HuH-7 (cell line): Measurements from ENCODE around the gene TBXA2R.

ENCODE experiments used
- DNase-seq: peaks from one replicate; pipeline ENCODE4 v3.0.0; 2011; ENCODE audit warnings: low spot score

The TBXA2R gene

GRCh38 chr19:3619631-3620012 is 12.9 kb upstream of the TBXA2R start:
- no peak for DNase-seq

GRCh38 chr19:3618811-3619630 is 12.3 kb upstream of the TBXA2R start:
- no peak for DNase-seq

- peak; percentile 71 for DNase-seq
Measured at GRCh38 chr19:3618144-3618810, 11.6 kb upstream of the TBXA2R start.

GRCh38 chr19:3617463-3617862 is 10.8 kb upstream of the TBXA2R start:
- DNase-seq = no peak

- DNase-seq = no peak
Measured at GRCh38 chr19:3615524-3616135, 9.0 kb upstream of the TBXA2R start.

- DNase-seq = no peak
Measured at GRCh38 chr19:3614858-3615505, 8.3 kb upstream of the TBXA2R start.

- DNase-seq = no peak
Measured at GRCh38 chr19:3613818-3614661, 7.4 kb upstream of the TBXA2R start.

- no peak for DNase-seq
Measured at GRCh38 chr19:3612901-3613741, 6.4 kb upstream of the TBXA2R start.

- DNase-seq = no peak
Measured at GRCh38 chr19:3612330-3612729, 5.7 kb upstream of the TBXA2R start.

GRCh38 chr19:3611841-3612240 is 5.2 kb upstream of the TBXA2R start:
- no peak for DNase-seq

GRCh38 chr19:3610745-3611717 is 4.4 kb upstream of the TBXA2R start:
- DNase-seq = no peak

- DNase-seq = no peak
Measured at GRCh38 chr19:3609779-3610719, 3.4 kb upstream of the TBXA2R start.

GRCh38 chr19:3608750-3609322 is 2.2 kb upstream of the TBXA2R start:
- no peak for DNase-seq

GRCh38 chr19:3608079-3608641 is 1.5 kb upstream of the TBXA2R start:
- no peak for DNase-seq

- no peak for DNase-seq
Measured at GRCh38 chr19:3607303-3608078, 816 bp upstream of the TBXA2R start.

- DNase-seq = no peak
Measured at GRCh38 chr19:3606174-3606689, 443 bp downstream of the TBXA2R start.

GRCh38 chr19:3605770-3606169 is 905 bp downstream of the TBXA2R start:
- no peak for DNase-seq
